GM23248 (cell line): ENCODE data around the gene SASS6.

ENCODE experiments used
- EZH2 ChIP-seq: fragments of 200-600 bp; sonication (generic); IDR thresholded peaks from 2 replicates; pipeline ENCODE4 v1.6.1; 2018; ENCODE audit warnings: antibody characterized with exemption, mild to moderate bottlenecking; ENCODE audit not compliant: insufficient read depth, poor library complexity, severe bottlenecking
- EZH2phosphoT487 ChIP-seq: fragments of 200-600 bp; sonication (generic); IDR thresholded peaks from 2 replicates; pipeline ENCODE4 v1.6.1; 2018; ENCODE audit warnings: antibody characterized with exemption, moderate library complexity, mild to moderate bottlenecking, low read depth; ENCODE audit not compliant: insufficient read depth

GRCh38 chr1:100053119-100053518 lies 79.6 kb downstream of the SASS6 start:
- no peak for TF ChIP-seq EZH2
- no peak for TF ChIP-seq EZH2phosphoT487
